Vagina (tissue), 2 donors: Measurements from ENCODE around the gene IQSEC1. TPM values are rescaled to one million over a fixed set of nuclear protein-coding genes. Genes with fewer than 3 reads are reported as not detected.

Experiments
- DNase-seq, 2 donors: peaks; one replicate each; pipeline ENCODE4 v3.0.0-alpha.2; 2017; ENCODE audit errors: extremely low spot score in 2 of 2
- H3K27ac ChIP-seq: fragments of 200-600 bp; sonication (generic); one replicate; pipeline ENCODE4 v1.5.1; 2019
- H3K27me3 ChIP-seq: fragments of 200-600 bp; sonication (generic); one replicate; pipeline ENCODE4 v1.5.1; 2019
- H3K36me3 ChIP-seq, 2 donors: fragments of 200-600 bp; sonication (generic); one replicate each; pipeline ENCODE4 v1.5.1; 2017 to 2019
- H3K4me1 ChIP-seq: fragments of 200-600 bp; sonication (generic); one replicate; pipeline ENCODE4 v1.5.1; 2019
- H3K4me3 ChIP-seq, 2 donors: fragments of 200-600 bp; sonication (generic); 1 replicate in 1 of 2; 2 replicates in 1 of 2; pipeline ENCODE4 v1.5.1; 2016 to 2019
- H3K9me3 ChIP-seq: fragments of 200-600 bp; sonication (generic); one replicate; pipeline ENCODE4 v1.5.1; 2019
- POLR2A ChIP-seq, 2 donors: fragments of 450-650 bp; IDR thresholded peaks; one replicate each; pipeline ENCODE4 v1.6.1; 2017; ENCODE audit warnings: antibody characterized with exemption in 2 of 2, mild to moderate bottlenecking in 2 of 2, moderate library complexity in 2 of 2
- POLR2AphosphoS5 ChIP-seq, 2 donors: sonication (generic); formaldehyde crosslinking; IDR thresholded peaks; one replicate each; pipeline ENCODE4 v1.9.0; 2017; ENCODE audit warnings: antibody characterized with exemption in 2 of 2, mild to moderate bottlenecking in 2 of 2, low read depth in 1 of 2; ENCODE audit not compliant: insufficient read depth in 1 of 2
- intact Hi-C: fragments of 100-400 bp; cut with DNase I; formaldehyde crosslinking; loops from one replicate; pipeline ENCODE4 v1.15.1; 2023
- total RNA-seq: library from RNA; depleted of rRNA; stranded (reverse); fragments of >200 nt; gene quantifications from one replicate; pipeline ENCODE4 v1.2.3, GENCODE V29; 2016
- TF ChIP-seq, protein P1 (sequence below), 3 experiments: fragments of 450-650 bp in 2 of 3; fragments of 200-600 bp in 1 of 3; sonication (generic) in 1 of 3; IDR thresholded peaks; one replicate each; pipeline ENCODE4 v1.5.1; 2017 to 2019; ENCODE audit warnings: antibody characterized with exemption in 3 of 3, mild to moderate bottlenecking in 2 of 3, moderate library complexity in 2 of 3

The IQSEC1 gene
- total RNA-seq, 1 donor from 2014 or later, result 34.9 TPM

DNA sequence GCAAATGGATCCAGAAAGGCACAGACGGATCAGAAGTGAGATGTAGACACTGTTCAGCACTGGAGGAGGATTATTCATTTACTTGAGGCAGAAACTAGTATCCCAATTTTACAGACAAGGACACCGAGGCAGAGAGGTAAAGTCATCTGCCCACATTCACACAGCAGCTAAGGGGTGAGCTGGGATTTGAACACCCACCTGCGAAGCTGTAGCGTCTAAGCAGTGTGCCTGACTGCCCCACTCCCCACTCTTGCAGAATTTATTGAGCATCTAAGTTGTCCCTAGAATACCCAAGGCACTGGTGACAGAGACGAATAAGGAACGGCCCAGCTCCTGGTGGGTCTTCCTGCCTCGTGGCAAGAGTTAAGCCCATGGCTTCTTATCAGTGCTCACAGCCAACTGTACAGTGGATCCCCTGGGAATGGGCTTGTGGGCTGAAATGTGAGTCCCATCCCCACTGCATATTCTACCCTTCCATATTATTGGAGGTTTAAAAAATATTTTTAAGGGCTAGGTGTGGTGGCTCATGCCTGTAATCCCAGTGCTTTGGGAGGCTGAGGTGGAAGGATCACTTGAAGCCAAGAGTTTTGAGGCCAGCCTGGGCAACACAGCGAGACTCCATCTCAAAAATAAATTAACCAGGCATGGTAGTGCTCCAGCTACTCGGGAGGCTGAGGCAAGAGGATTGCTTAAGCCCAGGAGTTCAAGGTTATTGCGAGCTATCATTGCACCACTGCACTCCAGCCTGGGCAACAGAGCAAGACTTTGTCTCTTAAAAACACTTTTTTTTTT is 77.6 kb downstream of the IQSEC1 start:
- no peaks in the 10 kb centered on the region for H3K27me3 ChIP-seq
- H3K9me3 ChIP-seq, result no peaks in the 10 kb centered on the region
- TF ChIP-seq POLR2AphosphoS5 (IDR thresholded peaks at IDR 0.05; ENCODE audit: insufficient read depth in 1 of 2, low read depth in 1 of 2), result no peak
- no peak for TF ChIP-seq POLR2A (IDR thresholded peaks at IDR 0.05)
- TF ChIP-seq, protein P1, sequence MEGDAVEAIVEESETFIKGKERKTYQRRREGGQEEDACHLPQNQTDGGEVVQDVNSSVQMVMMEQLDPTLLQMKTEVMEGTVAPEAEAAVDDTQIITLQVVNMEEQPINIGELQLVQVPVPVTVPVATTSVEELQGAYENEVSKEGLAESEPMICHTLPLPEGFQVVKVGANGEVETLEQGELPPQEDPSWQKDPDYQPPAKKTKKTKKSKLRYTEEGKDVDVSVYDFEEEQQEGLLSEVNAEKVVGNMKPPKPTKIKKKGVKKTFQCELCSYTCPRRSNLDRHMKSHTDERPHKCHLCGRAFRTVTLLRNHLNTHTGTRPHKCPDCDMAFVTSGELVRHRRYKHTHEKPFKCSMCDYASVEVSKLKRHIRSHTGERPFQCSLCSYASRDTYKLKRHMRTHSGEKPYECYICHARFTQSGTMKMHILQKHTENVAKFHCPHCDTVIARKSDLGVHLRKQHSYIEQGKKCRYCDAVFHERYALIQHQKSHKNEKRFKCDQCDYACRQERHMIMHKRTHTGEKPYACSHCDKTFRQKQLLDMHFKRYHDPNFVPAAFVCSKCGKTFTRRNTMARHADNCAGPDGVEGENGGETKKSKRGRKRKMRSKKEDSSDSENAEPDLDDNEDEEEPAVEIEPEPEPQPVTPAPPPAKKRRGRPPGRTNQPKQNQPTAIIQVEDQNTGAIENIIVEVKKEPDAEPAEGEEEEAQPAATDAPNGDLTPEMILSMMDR (IDR thresholded peaks at IDR 0.05), result no peak
- no peak for DNase-seq
- H3K4me3 ChIP-seq, result peak overlapping the region; percentile 71 to 88
- H3K27ac ChIP-seq, result peak overlapping the region; percentile 84
- H3K4me1 ChIP-seq, result peaks cover 26% of the 10 kb centered on the region
- intact Hi-C loops, result no loop called here
- H3K36me3 ChIP-seq, result no peaks in the 10 kb centered on the region

DNA sequence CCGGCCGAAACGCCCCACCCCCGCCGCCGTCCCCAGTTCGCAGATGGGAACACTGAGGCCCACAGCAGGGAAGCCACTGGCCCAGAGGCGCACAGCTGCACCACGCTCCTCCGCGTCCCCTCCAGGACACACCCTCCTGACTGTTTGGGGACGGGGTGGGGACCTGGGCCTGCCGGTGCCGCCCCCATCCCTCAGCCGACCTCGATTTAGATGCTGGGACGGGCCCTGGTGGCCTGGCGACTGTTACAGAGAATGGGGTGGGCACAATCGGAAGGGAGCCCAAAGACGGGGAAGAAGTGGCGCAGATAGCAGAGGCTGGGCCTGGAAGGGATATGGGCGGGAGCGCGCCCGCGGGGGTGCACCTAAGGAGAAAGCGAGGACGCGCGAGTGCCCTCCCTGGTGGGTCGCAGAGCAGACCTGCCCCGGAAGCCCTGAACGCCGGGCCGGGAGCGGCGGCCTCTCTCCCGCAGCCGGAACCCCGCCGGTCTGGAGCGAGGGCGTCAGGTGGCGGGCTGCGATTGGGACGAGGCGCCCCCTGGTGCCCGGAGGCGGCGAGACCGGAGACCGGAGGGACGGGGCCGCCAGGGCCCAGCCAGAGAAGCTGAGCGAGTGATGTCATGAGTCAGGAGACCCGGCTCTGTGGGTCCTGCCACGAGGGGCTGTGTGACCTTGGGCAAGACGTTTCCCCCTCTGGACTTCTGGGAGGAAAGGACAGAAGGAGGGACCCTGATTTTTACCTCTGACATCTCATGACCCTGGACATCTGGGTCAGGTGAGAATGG is 78.4 kb downstream of the IQSEC1 start:
- TF ChIP-seq, protein P1 (IDR thresholded peaks at IDR 0.05), result peak; percentile 77 to 90 (median 77)
- TF ChIP-seq POLR2A (IDR thresholded peaks at IDR 0.05) (peak in 1 of 2 donors; percentile 45), POLR2AphosphoS5 (IDR thresholded peaks at IDR 0.05; ENCODE audit: insufficient read depth in 1 of 2, low read depth in 1 of 2) (peak; percentile 52 to 90)
- DNase-seq, result no peak

DNA sequence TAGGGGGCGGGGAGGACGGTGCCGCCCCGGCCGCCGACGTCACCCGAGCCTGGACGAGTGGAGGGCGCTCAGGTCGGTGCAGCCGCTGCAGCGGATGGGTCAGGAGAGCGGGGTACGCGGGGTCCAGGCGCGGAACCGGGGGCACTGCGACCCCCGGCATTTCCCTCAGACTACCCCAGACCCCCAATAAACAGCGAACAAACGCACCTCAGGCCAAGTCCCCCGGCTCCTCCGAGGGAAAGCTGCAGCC is 78.9 kb downstream of the IQSEC1 start:
- no peaks in the 10 kb centered on the region for H3K9me3 ChIP-seq
- no peak for DNase-seq
- TF ChIP-seq POLR2A (IDR thresholded peaks at IDR 0.05) (no peak), POLR2AphosphoS5 (IDR thresholded peaks at IDR 0.05; ENCODE audit: insufficient read depth in 1 of 2, low read depth in 1 of 2) (no peak)
- TF ChIP-seq, protein P1 (IDR thresholded peaks at IDR 0.05), result no peak
- H3K36me3 ChIP-seq, result no peaks in the 10 kb centered on the region
- peaks cover 26% of the 10 kb centered on the region for H3K4me1 ChIP-seq
- peak overlapping the region; percentile 71 to 88 for H3K4me3 ChIP-seq
- H3K27me3 ChIP-seq, result no peaks in the 10 kb centered on the region
- peak overlapping the region; percentile 84 for H3K27ac ChIP-seq
- intact Hi-C loops, result no loop called here

More for the DNA sequence above, 78.4 kb downstream of the IQSEC1 start:
- intact Hi-C loops, result no loop called here
- Histone ChIP-seq H3K9me3 (no peaks in the 10 kb centered on the region), H3K4me3 (peak overlapping the region; percentile 71 to 88), H3K36me3 (no peaks in the 10 kb centered on the region), H3K27ac (peak overlapping the region; percentile 84), H3K4me1 (peaks cover 26% of the 10 kb centered on the region), H3K27me3 (no peaks in the 10 kb centered on the region)

DNA sequence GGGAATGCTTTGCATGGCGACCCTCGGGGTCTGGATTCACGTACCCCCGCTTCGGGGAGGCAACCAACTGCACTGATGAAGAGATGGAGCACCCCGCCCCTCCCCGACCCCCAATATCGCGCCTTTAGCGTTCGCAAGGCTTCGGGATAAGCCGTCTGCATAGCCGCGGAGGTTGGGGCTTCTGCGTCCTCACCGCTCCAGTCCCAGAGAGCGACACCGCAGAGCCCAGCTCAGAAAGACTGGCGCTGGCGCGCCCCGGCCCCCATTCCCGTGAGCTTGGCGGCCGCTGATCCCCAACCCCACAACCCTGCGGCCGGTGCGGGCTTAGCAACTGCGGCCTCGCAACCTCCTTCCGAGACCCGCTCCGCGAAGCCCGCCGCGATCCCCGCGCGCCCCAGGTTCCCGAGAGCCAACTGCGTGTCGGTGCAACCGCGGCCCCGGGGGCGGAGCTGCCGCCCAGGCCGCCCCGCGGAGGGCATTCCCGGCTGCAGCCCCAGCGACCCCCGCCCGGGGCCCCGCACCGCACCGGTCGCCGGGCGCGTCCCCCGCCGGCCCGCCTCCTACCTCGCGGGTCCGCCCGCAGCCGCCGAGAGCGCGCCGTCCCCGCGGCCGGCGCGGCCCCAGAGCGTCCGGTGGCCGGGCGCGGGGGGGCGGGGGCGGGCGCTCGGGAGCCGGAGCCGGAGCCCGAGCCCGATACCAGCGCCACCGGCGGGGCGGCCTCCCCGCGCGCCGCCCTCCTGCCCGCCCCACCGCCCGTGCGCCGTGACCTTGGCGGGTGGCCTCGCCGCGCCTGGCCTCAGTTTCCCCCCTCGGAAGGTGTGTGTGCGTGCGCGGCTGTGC is 79.5 kb downstream of the IQSEC1 start:
- Histone ChIP-seq H3K27me3 (no peaks in the 10 kb centered on the region), H3K27ac (peak overlapping the region; percentile 84), H3K4me3 (peak overlapping the region; percentile 71 to 88), H3K4me1 (peaks cover 21% of the 10 kb centered on the region), H3K36me3 (no peaks in the 10 kb centered on the region), H3K9me3 (no peaks in the 10 kb centered on the region)
- DNase-seq, result no peak
- intact Hi-C loops, result loop anchor here (1.0 kb wide), 1 partner anchor 97 kb away; no protein-coding TSS in a partner anchor
- TF ChIP-seq, protein P1 (IDR thresholded peaks at IDR 0.05), result no peak
- TF ChIP-seq POLR2AphosphoS5 (IDR thresholded peaks at IDR 0.05; ENCODE audit: insufficient read depth in 1 of 2, low read depth in 1 of 2), result no peak
- TF ChIP-seq POLR2A (IDR thresholded peaks at IDR 0.05), result no peak
